PC-3 (cell line): ENCODE data around the gene LHFPL6. TPM values are rescaled to one million over a fixed set of nuclear protein-coding genes. Genes with fewer than 3 reads are reported as not detected.

Experiments used
- ATAC-seq: fragments of 200-7000 bp; cut with Tn5 transposase; 2 replicates; pipeline ENCODE4 v1.9.1; 2020; ENCODE audit warnings: mild to moderate bottlenecking, moderate library complexity
- BruUV-seq: library from RNA; stranded (reverse); fragments of 400-500 nt; replicated peaks from 2 replicates; lab custom pipeline; 2021; lab: Mats Ljungman, UMichigan
- CTCF ChIA-PET: fragments of 300-600 bp; sonication (Branson Sonifier 250); formaldehyde crosslinking; loops from one replicate; lab custom pipeline; 2022; ENCODE audit warnings: antibody characterized with exemption; lab: Charles Lee
- POLR2A ChIA-PET: fragments of 300-600 bp; sonication (Branson Sonifier 250); formaldehyde crosslinking; loops from one replicate; lab custom pipeline; 2022; ENCODE audit warnings: antibody characterized with exemption; ENCODE audit not compliant: unreplicated experiment; lab: Charles Lee
- DNase-seq: peaks from one replicate; pipeline ENCODE4 v3.0.0-alpha.2; 2015
- H2AFZ ChIP-seq: fragments of 300-600 bp; sonication (generic); 2 replicates; pipeline ENCODE4 v1.6.0; 2016; ENCODE audit warnings: antibody characterized with exemption, low read length
- H3F3A ChIP-seq: fragments of 300-600 bp; sonication (generic); one replicate; pipeline ENCODE4 v1.6.0; 2017; ENCODE audit warnings: antibody characterized with exemption, low read length, control low read depth, mild to moderate bottlenecking; ENCODE audit not compliant: unreplicated experiment
- H3K27ac ChIP-seq: fragments of 300-600 bp; sonication (generic); 2 replicates; pipeline ENCODE4 v1.5.1; 2016; ENCODE audit warnings: mild to moderate bottlenecking, low read length
- H3K27me3 ChIP-seq: fragments of 300-600 bp; sonication (generic); 2 replicates; pipeline ENCODE4 v1.6.1; 2016; ENCODE audit warnings: low read length, mixed read lengths
- H3K36me3 ChIP-seq: fragments of 300-600 bp; sonication (generic); 2 replicates; pipeline ENCODE4 v1.6.1; 2016; ENCODE audit warnings: low read depth, mixed run types, low read length, mixed read lengths
- H3K4me1 ChIP-seq: fragments of 300-600 bp; sonication (generic); 2 replicates; pipeline ENCODE4 v1.5.1; 2016; ENCODE audit warnings: low read length; ENCODE audit not compliant: insufficient read depth
- H3K4me2 ChIP-seq: fragments of 300-600 bp; sonication (generic); 2 replicates; pipeline ENCODE4 v1.6.0; 2016; ENCODE audit warnings: low read length
- H3K4me3 ChIP-seq: fragments of 300-600 bp; sonication (generic); 2 replicates; pipeline ENCODE4 v1.5.1; 2016; ENCODE audit warnings: mild to moderate bottlenecking, low read length, mixed read lengths
- H3K79me2 ChIP-seq: fragments of 300-600 bp; sonication (generic); 2 replicates; pipeline ENCODE4 v1.6.1; 2017; ENCODE audit warnings: low read length, mixed read lengths
- H3K9ac ChIP-seq: fragments of 300-600 bp; sonication (generic); 2 replicates; pipeline ENCODE4 v1.6.0; 2016; ENCODE audit warnings: mild to moderate bottlenecking, low read length
- H3K9me2 ChIP-seq: fragments of 300-600 bp; sonication (generic); replicated peaks from 2 replicates; pipeline ENCODE4 v1.6.1; 2016; ENCODE audit warnings: mixed run types, low read length, mixed read lengths
- H3K9me3 ChIP-seq: fragments of 300-600 bp; sonication (generic); 2 replicates; pipeline ENCODE4 v1.6.1; 2016; ENCODE audit warnings: low read length, mixed read lengths
- H4K20me1 ChIP-seq: fragments of 300-600 bp; sonication (generic); 2 replicates; pipeline ENCODE4 v1.6.1; 2016; ENCODE audit warnings: low read length, mixed read lengths
- EZH2 ChIP-seq: fragments of 300-600 bp; sonication (generic); IDR thresholded peaks from one replicate; pipeline ENCODE4 v1.6.1; 2017; ENCODE audit warnings: antibody characterized with exemption, mild to moderate bottlenecking, low read length; ENCODE audit not compliant: unreplicated experiment
- EZH2phosphoT487 ChIP-seq: fragments of 300-600 bp; sonication (generic); IDR thresholded peaks from 2 replicates; pipeline ENCODE4 v1.6.1; 2018; ENCODE audit warnings: mild to moderate bottlenecking, antibody characterized with exemption, low read length, borderline replicate concordance
- intact Hi-C: fragments of 100-400 bp; cut with micrococcal nuclease; formaldehyde crosslinking; loops from 2 replicates; pipeline ENCODE4 v1.9.0; 2023
- total RNA-seq: library from RNA; depleted of rRNA; stranded (reverse); fragments of >200 nt; gene quantifications from 2 replicates; pipeline ENCODE4 v1.2.3, GENCODE V29; 2014
- TF ChIP-seq, protein P1 (sequence below): fragments of 300-600 bp; sonication (generic); conservative IDR thresholded peaks from 2 replicates; pipeline ENCODE4 v1.5.1; 2017; ENCODE audit warnings: antibody characterized with exemption, low read depth, mild to moderate bottlenecking, low read length

The LHFPL6 gene
- total RNA-seq, 1 experiment from 2014 or later: 7.8 TPM

DNA sequence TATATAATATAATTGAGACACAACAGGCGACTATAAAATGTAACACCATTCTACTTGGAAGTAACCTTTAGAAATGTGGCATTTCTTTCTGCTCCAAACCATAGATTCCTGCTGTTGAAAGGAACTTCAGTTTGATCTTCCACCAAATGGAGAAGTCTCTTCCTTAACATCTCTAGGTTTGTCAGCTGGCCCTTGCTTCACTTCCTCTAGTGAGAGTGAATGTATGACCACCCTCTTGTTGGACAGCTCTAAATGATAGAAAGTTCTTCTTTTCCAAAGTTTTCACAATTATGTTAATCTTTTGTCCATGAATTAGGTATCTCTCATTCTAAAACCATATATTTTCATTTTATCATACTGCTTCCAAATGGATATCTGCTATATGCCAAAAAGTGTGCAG is 38.7 kb upstream of the LHFPL6 start:
- Histone ChIP-seq H3K27ac (no peak overlapping the region), H3K9me3 (no peaks in the 10 kb centered on the region), H3K9me2 (no peaks in the 10 kb centered on the region), H3K79me2 (no peaks in the 10 kb centered on the region), H3K4me3 (no peak overlapping the region), H3F3A (no peaks in the 10 kb centered on the region), H2AFZ (no peak overlapping the region), H3K4me1 (no peaks in the 10 kb centered on the region), H3K27me3 (peaks cover 7% of the 10 kb centered on the region; the same call in 1 of the 2 replicates), H3K4me2 (no peak overlapping the region), H3K36me3 (no peaks in the 10 kb centered on the region), H4K20me1 (no peaks in the 10 kb centered on the region), H3K9ac (no peak overlapping the region)
- CTCF ChIA-PET: no interaction called here
- POLR2A ChIA-PET: no interaction called here
- ATAC-seq (no peak), DNase-seq (no peak)
- TF ChIP-seq, protein P1, sequence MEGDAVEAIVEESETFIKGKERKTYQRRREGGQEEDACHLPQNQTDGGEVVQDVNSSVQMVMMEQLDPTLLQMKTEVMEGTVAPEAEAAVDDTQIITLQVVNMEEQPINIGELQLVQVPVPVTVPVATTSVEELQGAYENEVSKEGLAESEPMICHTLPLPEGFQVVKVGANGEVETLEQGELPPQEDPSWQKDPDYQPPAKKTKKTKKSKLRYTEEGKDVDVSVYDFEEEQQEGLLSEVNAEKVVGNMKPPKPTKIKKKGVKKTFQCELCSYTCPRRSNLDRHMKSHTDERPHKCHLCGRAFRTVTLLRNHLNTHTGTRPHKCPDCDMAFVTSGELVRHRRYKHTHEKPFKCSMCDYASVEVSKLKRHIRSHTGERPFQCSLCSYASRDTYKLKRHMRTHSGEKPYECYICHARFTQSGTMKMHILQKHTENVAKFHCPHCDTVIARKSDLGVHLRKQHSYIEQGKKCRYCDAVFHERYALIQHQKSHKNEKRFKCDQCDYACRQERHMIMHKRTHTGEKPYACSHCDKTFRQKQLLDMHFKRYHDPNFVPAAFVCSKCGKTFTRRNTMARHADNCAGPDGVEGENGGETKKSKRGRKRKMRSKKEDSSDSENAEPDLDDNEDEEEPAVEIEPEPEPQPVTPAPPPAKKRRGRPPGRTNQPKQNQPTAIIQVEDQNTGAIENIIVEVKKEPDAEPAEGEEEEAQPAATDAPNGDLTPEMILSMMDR: no peak
- TF ChIP-seq EZH2phosphoT487: no peak
- TF ChIP-seq EZH2: no peak
- intact Hi-C loops: no loop called here
- no TSS peak for BruUV-seq

DNA sequence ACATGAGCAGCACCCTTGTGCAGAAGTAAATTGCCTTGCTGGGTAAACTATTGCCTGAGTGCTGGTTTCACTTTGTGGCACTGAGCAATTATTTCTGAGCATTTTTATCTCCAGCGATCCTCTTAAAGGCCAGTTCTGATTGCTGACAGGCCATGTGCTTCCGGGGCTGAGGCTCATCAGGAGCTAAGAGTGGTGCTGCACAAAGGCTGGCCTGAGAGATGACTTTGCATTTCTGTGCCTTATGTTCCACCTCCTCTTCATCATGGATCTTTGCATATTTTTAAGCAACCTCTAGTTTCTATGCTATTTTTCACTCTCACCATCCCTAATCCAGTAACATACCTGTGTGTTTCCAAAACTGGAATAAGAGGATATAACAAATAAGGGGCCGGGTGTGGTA is 34.9 kb upstream of the LHFPL6 start:
- POLR2A ChIA-PET: no interaction called here
- BruUV-seq: no TSS peak

DNA sequence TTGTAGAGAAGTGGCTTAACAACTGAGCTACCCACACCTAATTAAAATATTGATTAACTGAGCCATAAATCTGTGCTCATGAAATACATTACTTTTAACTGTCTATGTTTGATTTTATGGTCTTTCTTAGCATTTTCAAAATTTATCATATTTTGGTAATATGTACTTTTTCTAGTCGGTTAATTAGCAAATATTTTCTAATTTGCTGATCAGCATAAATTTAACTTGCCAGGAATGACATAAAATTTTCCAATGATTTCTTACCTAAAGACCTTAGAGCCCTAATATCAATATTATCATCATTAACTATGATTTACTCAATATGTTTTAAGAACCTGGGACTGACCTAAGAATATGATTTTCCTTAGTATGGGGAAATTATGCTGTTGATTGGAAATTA is 32.6 kb upstream of the LHFPL6 start:
- Histone ChIP-seq H3K4me1 (no peaks in the 10 kb centered on the region), H3K9me2 (no peaks in the 10 kb centered on the region), H3K4me2 (no peak overlapping the region), H3K36me3 (no peaks in the 10 kb centered on the region), H3K4me3 (no peak overlapping the region), H3K27me3 (peaks cover 6% of the 10 kb centered on the region), H2AFZ (no peak overlapping the region), H3K27ac (no peak overlapping the region), H3K9me3 (no peaks in the 10 kb centered on the region), H4K20me1 (no peaks in the 10 kb centered on the region), H3K9ac (no peak overlapping the region), H3K79me2 (no peaks in the 10 kb centered on the region), H3F3A (no peaks in the 10 kb centered on the region)
- intact Hi-C loops: no loop called here
- DNase-seq (no peak), ATAC-seq (no peak)
- no TSS peak for BruUV-seq
- no peak for TF ChIP-seq EZH2
- TF ChIP-seq EZH2phosphoT487: no peak
- TF ChIP-seq, protein P1: no peak
- POLR2A ChIA-PET: no interaction called here
- CTCF ChIA-PET: no interaction called here

More for the DNA sequence above, 34.9 kb upstream of the LHFPL6 start:
- no peaks in the 10 kb centered on the region for H4K20me1 ChIP-seq
- no peaks in the 10 kb centered on the region for H3K4me1 ChIP-seq
- peaks cover 7% of the 10 kb centered on the region; the same call in 1 of the 2 replicates for H3K27me3 ChIP-seq
- no peak overlapping the region for H3K4me2 ChIP-seq
- intact Hi-C loops: no loop called here
- H3K27ac ChIP-seq: no peak overlapping the region
- TF ChIP-seq, protein P1: no peak
- no peaks in the 10 kb centered on the region for H3F3A ChIP-seq
- no peak overlapping the region for H2AFZ ChIP-seq
- H3K79me2 ChIP-seq: no peaks in the 10 kb centered on the region
- DNase-seq: no peak
- no peaks in the 10 kb centered on the region for H3K9me3 ChIP-seq
- ATAC-seq: no peak
- H3K9ac ChIP-seq: no peak overlapping the region
- no peak overlapping the region for H3K4me3 ChIP-seq
- H3K9me2 ChIP-seq: no peaks in the 10 kb centered on the region
- no peaks in the 10 kb centered on the region for H3K36me3 ChIP-seq
- CTCF ChIA-PET: no interaction called here
